22Rv1 (cell line): ENCODE data around the gene LRRC14B.

Source experiments
- H3K27ac ChIP-seq: fragments of 450-650 bp; 2 replicates; pipeline ENCODE4 v1.5.1; 2017
- ZFX ChIP-seq: fragments of 450-650 bp; IDR thresholded peaks from 2 replicates; pipeline ENCODE4 v1.6.1; 2017; ENCODE audit warnings: antibody characterized with exemption, borderline replicate concordance
- TF ChIP-seq, protein P1 (sequence below): fragments of 450-650 bp; IDR thresholded peaks from 2 replicates; pipeline ENCODE4 v1.5.1; 2017; ENCODE audit warnings: mild to moderate bottlenecking

The LRRC14B gene

DNA sequence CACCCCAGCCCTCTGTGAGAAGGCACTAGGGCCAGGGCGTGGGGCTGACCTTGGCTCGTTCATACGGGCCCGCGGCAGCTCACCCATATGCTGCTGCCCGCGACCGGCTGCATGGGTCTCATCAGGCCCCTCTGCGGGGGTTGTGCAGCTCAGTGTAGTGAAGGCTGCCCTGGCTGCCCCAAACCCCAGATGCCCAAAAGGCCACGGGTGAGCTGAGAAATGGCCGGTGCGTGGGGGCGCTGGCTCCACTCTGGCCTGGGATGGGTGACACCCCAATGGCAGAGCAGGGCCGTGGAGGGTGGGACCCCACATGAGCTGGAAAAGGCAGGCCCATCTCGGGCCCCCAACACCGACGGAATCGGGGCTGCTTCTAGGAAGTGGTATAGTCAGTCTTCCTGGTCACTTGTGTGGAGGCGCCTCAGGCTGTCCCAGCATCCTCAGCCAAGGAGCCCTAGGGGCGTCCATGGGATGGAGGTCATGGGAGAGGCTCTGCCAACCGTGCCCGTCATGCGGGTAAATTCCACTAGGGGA lies 19.4 kb upstream of the LRRC14B start:
- TF ChIP-seq, protein P1, sequence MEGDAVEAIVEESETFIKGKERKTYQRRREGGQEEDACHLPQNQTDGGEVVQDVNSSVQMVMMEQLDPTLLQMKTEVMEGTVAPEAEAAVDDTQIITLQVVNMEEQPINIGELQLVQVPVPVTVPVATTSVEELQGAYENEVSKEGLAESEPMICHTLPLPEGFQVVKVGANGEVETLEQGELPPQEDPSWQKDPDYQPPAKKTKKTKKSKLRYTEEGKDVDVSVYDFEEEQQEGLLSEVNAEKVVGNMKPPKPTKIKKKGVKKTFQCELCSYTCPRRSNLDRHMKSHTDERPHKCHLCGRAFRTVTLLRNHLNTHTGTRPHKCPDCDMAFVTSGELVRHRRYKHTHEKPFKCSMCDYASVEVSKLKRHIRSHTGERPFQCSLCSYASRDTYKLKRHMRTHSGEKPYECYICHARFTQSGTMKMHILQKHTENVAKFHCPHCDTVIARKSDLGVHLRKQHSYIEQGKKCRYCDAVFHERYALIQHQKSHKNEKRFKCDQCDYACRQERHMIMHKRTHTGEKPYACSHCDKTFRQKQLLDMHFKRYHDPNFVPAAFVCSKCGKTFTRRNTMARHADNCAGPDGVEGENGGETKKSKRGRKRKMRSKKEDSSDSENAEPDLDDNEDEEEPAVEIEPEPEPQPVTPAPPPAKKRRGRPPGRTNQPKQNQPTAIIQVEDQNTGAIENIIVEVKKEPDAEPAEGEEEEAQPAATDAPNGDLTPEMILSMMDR: no peak
- TF ChIP-seq ZFX: no peak
- no peak overlapping the region for H3K27ac ChIP-seq

DNA sequence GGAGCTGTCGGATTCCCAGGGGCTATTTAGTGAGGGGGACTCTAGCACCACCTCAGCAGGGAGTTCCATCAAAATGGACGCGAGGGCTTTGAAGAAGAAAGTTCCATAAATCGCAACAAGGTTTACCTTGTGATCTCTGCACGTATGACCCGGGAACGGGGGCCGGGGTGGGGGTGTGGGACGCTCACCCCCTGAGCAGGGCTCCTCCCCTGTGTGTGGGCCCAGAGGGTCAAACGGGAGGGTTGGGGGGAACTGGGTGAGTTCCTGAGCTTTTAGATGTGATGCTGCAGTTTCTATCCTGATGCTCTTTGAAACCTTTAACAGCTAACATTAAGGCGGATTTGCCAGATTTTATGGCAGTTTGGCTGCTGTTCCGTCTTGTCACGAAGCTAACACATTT lies 18.9 kb upstream of the LRRC14B start:
- TF ChIP-seq ZFX: no peak
- TF ChIP-seq, protein P1: no peak

DNA sequence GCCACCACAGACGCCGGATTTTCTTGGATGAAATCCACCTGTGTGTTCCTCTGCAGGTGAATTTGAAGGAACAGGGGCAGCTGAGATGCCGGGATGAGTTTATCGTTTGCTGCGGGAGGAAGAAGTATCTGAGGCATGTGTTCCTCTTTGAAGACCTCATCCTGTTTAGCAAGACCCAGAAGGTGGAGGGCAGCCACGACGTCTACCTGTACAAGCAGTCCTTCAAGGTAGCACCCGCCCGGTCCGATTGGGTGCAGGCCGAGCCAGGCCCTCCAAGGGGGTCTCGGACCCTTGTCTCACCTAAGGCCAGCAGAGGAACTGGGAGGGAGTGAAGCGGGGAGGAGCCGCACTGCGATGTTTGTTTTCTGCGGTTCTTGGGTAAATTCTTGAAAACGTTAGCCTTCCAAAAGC lies 18.4 kb upstream of the LRRC14B start:
- TF ChIP-seq, protein P1: no peak
- no peak for TF ChIP-seq ZFX
- no peak overlapping the region for H3K27ac ChIP-seq

More for the DNA sequence above, 18.9 kb upstream of the LRRC14B start:
- no peak overlapping the region for H3K27ac ChIP-seq

DNA sequence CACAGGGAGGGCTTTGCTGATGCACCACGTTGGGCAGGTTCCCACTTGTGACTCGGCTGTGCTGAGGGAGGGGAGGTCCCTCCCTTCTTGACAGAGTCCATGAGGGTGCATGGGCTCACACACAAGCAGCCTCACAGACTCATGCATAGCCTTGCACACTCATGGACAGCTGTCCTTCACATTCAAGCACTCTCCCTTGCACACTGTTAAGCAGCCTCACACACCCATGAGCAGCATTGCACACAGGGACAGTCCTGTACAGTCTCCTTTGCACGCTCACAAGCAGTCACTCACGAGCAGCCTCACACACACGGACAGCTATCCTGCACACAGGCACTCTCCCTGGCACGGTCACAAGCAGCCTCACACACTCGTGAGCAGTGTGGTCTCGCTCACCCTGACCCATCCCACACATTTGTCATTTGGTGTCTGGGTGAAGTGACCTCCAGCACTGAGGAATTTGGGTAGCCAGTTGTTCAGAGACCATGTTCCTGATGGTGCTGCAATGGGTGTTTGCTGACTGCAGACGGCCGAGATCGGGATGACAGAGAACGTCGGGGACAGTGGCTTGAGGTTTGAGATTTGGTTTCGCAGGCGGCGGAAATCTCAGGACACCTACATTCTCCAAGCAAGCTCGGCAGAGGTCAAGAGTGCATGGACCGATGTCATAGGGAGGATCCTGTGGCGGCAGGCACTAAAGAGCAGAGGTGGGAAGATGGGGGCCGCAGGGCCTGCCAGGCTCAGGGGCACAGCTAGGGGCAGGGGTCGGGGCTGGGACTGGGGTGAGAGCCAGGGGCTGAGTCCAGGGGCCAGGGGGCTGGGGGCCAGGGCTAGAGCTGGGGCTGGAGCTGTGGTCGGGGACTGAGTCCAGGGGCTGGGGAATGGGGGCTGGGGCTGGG lies 17.7 kb upstream of the LRRC14B start:
- no peak overlapping the region for H3K27ac ChIP-seq
- no peak for TF ChIP-seq ZFX
- TF ChIP-seq, protein P1: no peak

DNA sequence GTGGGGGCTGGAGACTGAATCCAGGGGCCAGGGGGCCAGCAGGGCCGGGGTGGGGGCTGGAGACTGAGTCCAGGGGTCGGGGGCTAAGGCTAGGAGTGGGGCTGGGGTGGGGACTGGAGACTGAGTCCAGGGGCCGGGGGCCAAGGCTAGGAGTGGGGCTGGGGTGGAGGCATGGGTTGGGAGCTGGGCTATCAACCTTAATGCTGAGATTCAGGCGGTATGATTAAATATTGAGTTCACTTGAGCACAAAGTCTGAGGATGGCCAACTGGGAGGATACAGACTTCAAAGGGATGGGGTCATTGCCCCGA lies 17.0 kb upstream of the LRRC14B start:
- no peak overlapping the region for H3K27ac ChIP-seq
- no peak for TF ChIP-seq ZFX
- TF ChIP-seq, protein P1: no peak

DNA sequence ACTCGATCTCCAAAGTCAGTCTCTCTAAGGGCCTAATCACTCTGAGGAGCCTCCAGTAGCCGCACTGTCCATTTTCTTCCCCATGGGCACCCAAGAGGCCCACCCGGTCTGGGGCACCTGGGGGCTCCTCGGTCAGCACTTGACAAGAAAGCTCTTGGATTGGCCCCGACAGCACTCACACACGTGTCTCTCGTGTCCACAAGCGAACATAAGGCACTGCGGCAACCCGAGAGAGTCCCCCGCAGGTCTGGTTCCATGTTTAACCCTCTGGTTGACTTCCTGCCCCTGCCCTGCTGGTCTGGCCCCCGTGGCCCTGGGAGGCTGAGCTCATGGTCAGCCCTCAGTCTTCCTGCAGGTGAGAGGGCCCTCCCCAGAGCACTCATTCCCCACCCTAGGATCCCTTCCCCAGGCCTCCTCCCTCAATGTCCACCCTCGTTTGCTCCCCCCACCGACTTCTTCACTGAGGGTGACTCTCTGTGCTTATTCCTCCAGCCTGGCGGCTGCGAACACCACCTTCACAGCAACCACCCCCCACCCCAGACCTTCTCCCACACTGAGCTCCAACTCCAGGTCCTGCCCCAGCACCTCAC lies 16.3 kb upstream of the LRRC14B start:
- H3K27ac ChIP-seq: no peak overlapping the region
- TF ChIP-seq, protein P1: no peak
- no peak for TF ChIP-seq ZFX

DNA sequence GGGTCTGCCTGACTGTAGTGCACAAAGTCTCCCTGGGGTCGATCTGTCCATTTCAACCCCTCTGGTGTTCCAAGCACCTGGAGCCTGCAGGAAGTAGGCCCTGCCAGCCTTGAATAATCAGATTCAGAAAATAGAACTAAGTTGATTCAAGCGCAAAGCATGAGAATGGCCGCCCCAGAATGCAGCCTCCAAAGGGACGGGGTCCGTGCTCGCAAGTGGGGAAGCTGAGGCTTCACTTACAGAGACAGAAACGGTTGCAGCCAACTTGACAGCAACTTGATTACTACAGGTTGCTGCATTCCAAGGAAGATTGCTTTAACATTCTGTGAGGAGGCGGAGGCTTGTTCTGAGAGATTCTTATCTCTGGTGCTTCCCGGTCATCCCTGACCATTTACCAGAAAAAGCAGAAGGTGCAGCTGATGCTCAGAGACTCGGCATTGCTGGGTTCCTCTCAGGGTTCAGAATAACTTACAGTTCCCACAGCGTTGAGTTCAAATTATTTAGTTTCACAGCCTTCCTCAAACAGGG lies 14.9 kb upstream of the LRRC14B start:
- no peak for TF ChIP-seq ZFX
- TF ChIP-seq, protein P1: no peak
- no peak overlapping the region for H3K27ac ChIP-seq
